NCI-H146 treated with DMSO at 0.1 percent for 48 hours (cell line): Measurements from ENCODE around the gene RPL37A.

Experiments
- DNase-seq: peaks from one replicate; lab custom pipeline; 2025; ENCODE audit not compliant: unreplicated experiment; lab: John Stamatoyannopoulos, UW

Gene RPL37A

GRCh38 chr2:216498379-216499352 is at the start of gene RPL37A:
RPL37A (plus strand) TSS chr2:216498844; CDS start chr2:216498875, 31 bp downstream.
- DNase-seq: peak; percentile 86

GRCh38 chr2:216450346-216450745 is 48.3 kb upstream of the RPL37A start:
- DNase-seq: no peak

GRCh38 chr2:216450784-216451183 is 47.9 kb upstream of the RPL37A start:
- no peak for DNase-seq

DNA sequence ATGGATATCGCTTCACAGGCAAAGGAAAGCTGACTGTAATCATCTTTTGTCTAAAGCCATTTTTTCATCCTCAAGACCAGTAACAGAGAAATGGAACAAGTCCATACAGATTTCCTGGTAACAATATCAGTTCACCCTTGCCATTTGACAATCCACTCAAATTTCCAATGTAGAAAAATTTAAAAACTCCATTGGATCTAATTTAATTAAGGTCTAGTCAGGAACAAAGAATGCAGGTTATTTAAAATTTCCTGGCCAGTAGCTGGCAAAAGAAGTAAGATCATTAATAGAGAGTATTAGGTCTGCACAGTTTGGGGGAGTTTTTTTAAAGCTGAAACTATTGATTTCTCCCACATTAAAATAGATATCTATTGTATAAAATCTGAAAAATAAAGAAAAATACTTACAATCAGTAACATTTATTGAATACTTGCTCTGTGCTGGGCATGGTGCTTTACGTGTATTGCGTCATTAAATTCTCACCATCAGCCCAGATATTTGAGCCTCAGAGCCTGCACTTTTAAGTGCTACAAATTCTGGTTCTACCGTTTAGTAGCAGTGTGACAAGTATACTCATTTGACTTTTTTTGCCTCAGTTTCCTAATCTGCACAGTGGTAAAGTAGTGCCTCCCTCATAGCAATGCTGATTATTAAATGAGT is 44.6 kb upstream of the RPL37A start:
- DNase-seq: no peak

DNA sequence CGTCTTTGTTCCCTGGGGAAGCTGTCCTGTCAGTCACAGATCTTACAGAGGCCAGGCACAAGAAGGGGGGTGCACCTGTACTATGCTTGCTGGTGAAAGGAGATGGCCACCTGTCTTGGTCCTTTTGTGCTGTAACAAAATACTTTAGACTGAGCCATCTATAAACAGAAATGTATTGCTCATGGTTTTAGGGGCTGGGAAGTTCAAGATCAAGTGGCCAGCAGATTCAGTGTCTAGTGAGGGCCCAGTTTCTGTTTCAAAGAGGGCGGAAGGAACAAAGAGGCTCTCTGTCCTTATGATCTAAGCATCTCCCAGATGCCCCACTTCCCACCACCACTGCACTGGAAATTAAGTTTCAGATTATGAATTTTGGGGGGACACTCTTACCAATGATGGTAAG is 35.5 kb upstream of the RPL37A start:
- no peak for DNase-seq

DNA sequence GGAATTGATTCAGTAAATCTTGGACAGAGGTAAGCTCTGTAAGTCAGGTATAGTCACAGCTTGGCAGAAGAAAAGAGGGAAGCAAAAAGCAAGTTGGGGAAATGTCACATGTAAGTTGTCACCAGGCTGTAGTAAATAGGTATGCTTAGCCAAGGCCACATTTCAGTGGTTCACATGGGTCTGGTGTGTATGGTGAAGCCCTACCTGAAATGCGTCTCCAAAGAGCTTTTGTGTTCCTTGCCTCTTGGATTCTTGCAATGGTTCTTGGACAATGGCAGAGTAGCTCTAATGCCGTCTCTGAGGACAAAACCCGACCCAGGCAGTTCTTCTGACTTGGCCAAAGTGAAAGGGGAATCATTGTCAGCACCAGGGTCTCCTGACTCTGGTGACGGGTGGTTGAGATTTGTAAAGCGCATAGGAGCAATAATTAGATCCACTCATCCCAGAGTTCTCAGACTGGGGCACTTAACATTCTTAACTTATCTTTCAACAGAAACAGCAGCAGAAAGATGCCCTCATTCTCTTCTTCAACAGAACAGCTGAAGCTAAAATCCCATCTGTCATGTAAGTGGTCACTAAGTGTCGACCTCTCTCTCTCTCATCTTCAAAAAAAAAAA is 34.4 kb upstream of the RPL37A start:
- DNase-seq: no peak

DNA sequence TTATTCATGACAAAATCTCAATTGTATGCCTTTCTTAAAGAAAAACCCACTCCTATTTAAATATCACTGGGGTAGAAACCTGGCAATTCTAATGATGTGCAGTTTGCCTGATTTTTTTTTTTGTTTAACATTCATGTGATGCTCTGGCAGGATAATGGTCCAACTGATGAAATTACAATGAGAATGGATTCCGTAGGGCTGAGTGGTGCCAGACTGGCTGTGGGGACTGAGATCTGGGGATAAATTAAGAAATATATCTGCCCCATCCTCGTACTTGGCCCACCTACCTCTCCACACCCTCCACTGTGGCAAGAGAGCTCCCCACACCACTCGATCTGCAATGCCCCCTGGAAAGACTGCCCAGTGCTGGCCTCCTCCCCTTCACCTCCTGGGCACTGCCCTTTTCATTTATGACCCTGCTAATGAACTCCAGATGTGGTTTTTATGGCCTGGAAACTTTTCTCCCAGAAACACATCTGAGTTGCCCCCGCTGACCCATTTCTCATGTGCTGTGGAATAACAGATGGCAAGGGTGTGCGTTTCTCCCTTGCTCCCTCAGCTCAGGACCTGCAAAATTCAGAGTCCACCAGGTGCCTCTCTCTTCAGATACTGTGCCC is 33.0 kb upstream of the RPL37A start:
- no peak for DNase-seq

DNA sequence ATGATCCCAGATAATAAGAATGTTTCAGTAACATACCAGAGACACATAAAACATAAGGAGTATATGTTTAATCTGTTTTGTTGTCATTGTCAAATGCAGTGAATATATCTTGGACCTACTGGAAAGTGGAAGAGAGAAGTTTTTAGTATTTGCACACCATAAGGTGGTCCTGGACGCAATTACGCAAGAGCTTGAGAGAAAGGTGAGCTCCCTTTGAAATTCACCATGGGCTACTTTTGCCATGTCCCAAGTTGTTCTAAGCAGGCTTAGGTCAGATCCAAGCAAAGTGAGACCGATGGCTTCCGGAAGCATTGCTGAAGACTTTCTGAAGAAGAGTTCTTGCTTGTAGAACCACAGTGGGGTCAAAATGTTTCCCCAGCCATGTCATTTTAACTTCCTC is 30.8 kb upstream of the RPL37A start:
- no peak for DNase-seq

- no peak for DNase-seq
These were observed 29.0 kb upstream of the RPL37A start for GRCh38 chr2:216469661-216470060.

- no peak for DNase-seq
These were observed 25.5 kb upstream of the RPL37A start for GRCh38 chr2:216473187-216473586.

DNA sequence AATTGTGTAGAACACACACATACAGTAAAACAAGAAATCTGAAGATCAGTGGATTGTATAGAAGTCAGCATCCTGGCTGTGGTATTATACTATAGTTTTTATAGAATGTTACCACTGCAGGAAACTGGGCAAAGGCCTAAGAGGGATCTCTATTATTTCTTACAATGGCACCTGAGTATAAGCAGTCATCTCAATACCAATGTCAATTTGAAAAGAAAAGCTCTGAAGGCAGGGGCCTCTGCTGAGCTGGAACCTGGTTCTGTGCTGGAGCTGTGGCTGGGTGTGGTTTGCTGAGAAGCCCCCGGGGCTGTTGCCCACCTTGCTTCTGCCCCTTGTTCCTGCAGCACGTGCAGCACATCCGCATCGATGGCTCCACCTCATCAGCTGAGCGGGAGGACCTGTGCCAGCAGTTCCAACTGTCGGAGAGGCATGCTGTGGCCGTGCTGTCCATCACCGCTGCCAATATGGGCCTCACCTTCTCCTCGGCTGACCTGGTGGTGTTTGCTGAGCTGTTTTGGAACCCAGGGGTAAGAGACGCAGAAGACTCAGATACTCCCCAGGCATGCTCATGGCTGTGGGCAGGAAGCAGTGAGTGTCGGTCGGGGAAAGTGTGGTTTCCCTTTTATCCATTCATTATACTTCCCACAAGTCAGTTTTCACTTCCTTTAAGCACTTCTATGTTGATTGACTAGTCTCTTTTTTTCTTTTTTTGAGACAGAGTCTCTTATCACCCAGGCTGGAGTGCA is 23.5 kb upstream of the RPL37A start:
- DNase-seq: no peak

DNA sequence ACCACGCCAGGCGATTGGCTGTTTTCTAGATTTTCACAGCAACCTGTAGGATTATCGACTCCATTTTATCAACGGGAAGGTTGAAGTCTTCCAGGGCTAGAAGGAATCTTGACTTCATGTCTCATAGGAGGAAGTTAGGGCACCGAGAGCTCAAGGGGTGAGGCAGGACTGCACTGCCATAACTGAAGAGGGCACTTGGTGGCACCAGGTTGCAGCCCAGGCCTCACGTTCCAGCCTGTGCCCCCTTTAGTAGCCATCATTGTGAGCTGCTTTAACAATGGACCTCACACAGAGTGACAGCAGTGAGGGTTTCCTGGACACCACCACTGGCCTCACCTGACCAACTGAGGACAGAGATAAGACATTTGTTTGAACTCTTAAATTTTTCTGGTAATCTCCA is 22.9 kb upstream of the RPL37A start:
- no peak for DNase-seq

DNA sequence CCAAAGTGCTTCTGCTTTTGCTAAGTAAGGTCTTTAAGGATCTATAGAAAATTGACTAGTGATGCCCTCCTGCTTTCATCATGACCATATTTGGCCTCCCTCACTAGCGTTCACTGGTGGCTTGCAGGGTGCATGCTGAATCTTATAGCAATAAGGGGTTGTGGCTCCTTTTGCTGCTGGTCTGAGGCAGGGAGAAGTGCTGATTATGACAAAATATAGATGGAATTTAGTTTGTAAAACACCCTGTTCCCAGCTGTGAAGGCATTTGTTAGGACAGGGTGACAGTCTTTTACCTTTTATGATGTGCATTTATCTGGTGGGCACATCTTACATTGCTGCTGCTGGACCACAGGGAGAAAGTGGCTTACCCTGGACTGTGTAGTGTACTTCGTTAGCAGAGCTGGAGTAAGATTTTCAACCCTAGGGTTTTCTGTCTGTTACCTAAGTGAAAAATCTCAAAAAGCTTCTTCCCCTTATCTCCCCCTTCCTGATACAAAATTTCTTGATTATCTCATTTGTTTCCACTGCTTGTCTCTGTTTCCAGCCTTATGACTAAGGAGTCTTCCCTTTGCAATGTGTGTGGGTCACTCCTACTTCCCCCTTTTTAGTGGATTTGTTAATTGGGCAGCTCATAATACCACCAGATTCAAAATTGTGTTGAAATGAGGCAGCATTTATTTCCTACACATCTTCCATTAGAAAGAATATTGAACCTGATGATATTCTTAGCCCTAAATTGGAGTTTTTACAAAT is 21.2 kb upstream of the RPL37A start:
- no peak for DNase-seq

GRCh38 chr2:216478151-216478550 is 20.5 kb upstream of the RPL37A start:
- DNase-seq: no peak

DNA sequence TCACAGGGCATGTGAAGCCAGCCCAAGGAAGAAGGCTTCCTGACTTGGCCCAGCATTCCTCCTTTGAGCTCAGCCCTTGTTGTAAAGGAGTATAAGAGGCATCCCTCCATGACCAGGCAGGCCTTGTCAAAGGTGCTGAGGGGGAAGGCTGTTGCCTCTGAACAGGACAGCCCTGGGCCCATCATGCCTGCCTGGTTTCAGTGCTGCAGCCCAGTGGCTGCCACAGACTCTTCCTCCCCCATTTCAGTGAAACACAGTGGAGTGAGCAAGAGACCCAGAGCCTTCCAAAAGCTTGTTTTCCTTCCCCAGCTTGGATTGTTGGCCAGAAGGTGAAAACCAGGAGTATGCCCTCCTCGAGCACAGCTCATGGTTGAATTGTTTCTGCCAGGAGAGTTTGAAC is 19.9 kb upstream of the RPL37A start:
- no peak for DNase-seq

DNA sequence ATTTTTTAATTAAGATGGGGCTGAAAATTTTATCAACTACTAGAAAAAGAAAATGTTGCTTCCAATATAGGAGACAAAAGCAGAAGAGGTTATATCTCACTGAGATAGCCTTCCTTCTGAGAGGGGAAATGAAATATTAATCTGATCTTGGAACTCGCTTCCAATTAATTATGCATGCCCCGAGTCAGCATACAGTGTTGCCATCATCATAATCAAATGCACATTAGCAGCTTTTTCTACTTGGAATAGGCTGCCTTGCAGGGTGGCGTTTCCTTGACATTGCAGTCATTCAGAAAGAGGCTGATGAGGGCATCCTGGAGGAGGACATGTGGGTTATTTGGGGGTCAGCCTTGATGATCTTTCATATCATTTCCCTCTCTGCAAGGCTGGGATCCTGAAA is 18.4 kb upstream of the RPL37A start:
- no peak for DNase-seq

DNA sequence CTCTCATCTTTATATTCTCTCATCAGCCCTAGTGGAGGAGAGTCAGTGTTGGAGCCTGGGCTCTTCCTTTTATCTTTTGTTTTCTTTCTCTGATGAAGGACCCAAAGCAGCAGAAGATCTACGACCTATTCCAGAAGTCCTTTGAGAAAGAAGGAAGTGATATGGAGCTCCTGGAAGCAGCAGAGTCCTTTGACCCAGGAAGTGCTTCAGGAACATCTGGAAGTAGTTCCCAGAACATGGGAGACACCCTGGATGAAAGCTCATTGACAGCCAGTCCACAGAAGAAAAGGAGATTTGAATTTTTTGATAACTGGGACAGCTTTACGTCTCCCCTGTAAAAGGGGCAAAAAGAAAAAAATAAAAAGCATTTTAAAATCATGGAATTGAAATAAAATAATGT is 16.0 kb upstream of the RPL37A start:
- DNase-seq: no peak

GRCh38 chr2:216485237-216485636 is 13.4 kb upstream of the RPL37A start:
- no peak for DNase-seq

DNA sequence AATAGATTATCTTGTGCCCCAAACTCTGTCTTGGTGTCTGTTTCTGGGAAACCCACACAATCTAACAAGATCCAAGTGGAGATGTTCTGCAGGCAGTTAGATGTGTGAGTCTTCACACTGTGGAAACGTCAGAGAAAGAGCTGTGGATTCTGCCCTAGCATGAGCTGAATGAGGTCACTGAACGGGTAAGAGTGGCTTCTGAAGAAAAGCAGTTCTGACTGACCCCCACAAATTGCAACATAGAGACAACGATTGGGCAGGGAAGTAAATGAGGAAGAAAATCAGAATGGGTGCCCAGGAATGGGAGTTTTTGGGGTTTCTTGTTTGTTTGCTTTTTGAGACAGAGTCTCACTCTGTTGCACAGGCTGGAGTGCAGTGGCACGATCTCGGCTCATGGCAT is 12.9 kb upstream of the RPL37A start:
- DNase-seq: no peak

DNA sequence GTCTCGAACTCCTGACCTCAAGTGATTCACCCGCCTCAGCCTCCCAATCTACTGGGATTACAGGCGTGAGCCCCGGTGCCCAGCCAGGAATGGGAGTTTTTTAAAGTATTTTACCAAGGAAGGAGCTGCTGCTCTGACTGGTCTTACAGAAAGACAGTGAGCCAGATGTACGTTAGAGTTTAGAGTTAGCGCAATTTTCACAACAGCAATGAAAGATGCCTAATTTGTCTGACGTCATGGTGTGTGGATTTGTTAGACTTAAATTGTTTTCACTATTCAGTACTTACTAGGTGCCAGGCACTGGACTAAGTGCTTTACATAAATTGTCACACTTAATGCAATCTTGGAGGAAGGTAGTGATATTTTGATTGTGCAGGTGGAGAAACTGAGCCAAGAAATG is 12.4 kb upstream of the RPL37A start:
- no peak for DNase-seq
